H1 (cell line): Measurements from ENCODE around the gene HDAC10. TPM values are rescaled to one million over a fixed set of nuclear protein-coding genes. Genes with fewer than 3 reads are reported as not detected.

Experiments
- ASH2L ChIP-seq: fragments of 200-600, 300-600 bp; sonication (generic); IDR thresholded peaks from one replicate; pipeline ENCODE4 v1.7.1; 2017; ENCODE audit warnings: low read length
- CREB1 ChIP-seq: IDR thresholded peaks from 2 replicates; pipeline ENCODE4 v1.6.1; 2012; ENCODE audit warnings: inconsistent platforms
- EGR1 ChIP-seq: IDR thresholded peaks from 2 replicates; pipeline ENCODE4 v1.6.1; 2011; ENCODE audit warnings: low read depth, low read length, borderline replicate concordance
- FOSL1 ChIP-seq: IDR thresholded peaks from 2 replicates; pipeline ENCODE4 v1.6.1; 2011; ENCODE audit warnings: mild to moderate bottlenecking, low read depth, low read length, moderate library complexity; ENCODE audit not compliant: insufficient read depth
- RBBP5 ChIP-seq: IDR thresholded peaks from 2 replicates; pipeline ENCODE4 v1.7.1; 2012; ENCODE audit warnings: low read depth, mild to moderate bottlenecking, inconsistent platforms, low read length, moderate library complexity, borderline replicate concordance
- TCF12 ChIP-seq: IDR thresholded peaks from 2 replicates; pipeline ENCODE4 v1.6.1; 2011; ENCODE audit warnings: low read depth, mild to moderate bottlenecking, low read length
- YY1 ChIP-seq: IDR thresholded peaks from 2 replicates; pipeline ENCODE4 v1.6.1; 2011; ENCODE audit warnings: low read depth, mild to moderate bottlenecking, low read length
- polyA plus RNA-seq, 7 experiments: library from polyadenylated mRNA; depleted of rRNA in 3 of 7; stranded (reverse) in 5 of 7; unstranded in 2 of 7; fragments of >200 nt in 5 of 7; fragments of 200-250 nt in 2 of 7; gene quantifications; 1 replicate in 5 of 7; 2 replicates in 1 of 7; 4 replicates in 1 of 7; pipeline versions ENCODE4 v1.2.1 to v1.2.3, GENCODE V29; 2011 to 2013; ENCODE audit warnings: missing spikeins in 2 of 7, mixed read lengths in 2 of 7
- total RNA-seq: library from RNA; stranded (reverse); fragmentation: NEBNext Ultra II Directional; extraction: Animal tissue kit (Norgen Biotek cat#: 25700); gene quantifications from 2 replicates; pipeline ENCODE4 v1.2.1, GENCODE V29; 2021
- TF ChIP-seq, protein P1 (sequence below): fragments of 300-600 bp; sonication (generic); IDR thresholded peaks from 2 replicates; pipeline ENCODE4 v1.7.1; 2012; ENCODE audit warnings: low read length, moderate library complexity, mild to moderate bottlenecking, inconsistent platforms; ENCODE audit not compliant: insufficient replicate concordance
- TF ChIP-seq, protein P2 (sequence below): IDR thresholded peaks from 2 replicates; pipeline ENCODE4 v1.6.1; 2012; ENCODE audit warnings: inconsistent platforms
- TF ChIP-seq, protein P3 (sequence below): IDR thresholded peaks from 2 replicates; pipeline ENCODE4 v1.6.1; 2012; ENCODE audit warnings: inconsistent platforms

Gene HDAC10
- total and polyA plus RNA-seq, 2 of the 8 experiments (the other 6 are each of a cell fraction or from before 2014, with no cell fraction given) = 11.2 to 26.4 TPM

DNA sequence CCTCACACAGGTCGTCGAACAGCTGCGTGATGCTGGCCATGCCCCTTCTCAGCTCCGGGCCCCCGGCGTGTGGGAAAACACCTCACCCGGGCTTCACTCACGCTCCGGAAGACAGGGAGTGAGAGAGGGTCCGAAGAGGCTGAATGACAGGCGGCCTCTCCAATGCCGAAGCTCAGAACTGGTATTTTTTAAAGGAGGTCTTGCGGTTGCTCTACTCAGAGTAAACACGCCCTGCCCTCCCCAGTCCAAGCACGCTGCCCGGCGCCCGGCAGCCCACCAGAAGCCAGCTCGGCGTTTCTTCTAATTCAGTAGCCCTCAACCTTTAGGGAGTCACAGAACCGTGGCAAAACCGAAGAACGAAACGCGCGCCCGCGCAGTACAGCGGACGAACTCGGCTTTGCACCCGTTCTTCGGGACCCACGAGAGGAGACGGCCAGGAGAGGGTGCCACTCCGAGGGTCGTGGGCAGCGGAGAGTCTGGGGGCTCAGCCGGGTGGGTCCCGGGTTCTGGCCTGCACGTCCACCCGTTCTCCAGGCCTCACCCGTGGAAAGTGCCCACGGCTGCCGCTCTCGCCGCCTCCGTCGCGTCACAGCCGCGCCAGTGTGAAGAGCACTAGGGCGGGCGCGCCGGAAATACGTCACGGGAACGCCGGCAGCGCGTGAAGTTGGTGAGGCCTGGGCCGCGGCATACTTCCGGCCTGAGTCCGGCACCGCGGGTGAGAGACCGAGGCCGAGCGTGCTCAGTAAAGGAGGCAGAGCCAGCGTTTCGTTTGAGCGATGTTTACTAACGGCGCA, 6.4 kb downstream of the HDAC10 start, which contains the start of gene TUBGCP6 (continued):
- TF ChIP-seq YY1 (no peak), ASH2L (peak; percentile 96), CREB1 (peak; percentile 100), FOSL1 (no peak), TCF12 (no peak), RBBP5 (peak; percentile 82), EGR1 (no peak)
- TF ChIP-seq, protein P1, sequence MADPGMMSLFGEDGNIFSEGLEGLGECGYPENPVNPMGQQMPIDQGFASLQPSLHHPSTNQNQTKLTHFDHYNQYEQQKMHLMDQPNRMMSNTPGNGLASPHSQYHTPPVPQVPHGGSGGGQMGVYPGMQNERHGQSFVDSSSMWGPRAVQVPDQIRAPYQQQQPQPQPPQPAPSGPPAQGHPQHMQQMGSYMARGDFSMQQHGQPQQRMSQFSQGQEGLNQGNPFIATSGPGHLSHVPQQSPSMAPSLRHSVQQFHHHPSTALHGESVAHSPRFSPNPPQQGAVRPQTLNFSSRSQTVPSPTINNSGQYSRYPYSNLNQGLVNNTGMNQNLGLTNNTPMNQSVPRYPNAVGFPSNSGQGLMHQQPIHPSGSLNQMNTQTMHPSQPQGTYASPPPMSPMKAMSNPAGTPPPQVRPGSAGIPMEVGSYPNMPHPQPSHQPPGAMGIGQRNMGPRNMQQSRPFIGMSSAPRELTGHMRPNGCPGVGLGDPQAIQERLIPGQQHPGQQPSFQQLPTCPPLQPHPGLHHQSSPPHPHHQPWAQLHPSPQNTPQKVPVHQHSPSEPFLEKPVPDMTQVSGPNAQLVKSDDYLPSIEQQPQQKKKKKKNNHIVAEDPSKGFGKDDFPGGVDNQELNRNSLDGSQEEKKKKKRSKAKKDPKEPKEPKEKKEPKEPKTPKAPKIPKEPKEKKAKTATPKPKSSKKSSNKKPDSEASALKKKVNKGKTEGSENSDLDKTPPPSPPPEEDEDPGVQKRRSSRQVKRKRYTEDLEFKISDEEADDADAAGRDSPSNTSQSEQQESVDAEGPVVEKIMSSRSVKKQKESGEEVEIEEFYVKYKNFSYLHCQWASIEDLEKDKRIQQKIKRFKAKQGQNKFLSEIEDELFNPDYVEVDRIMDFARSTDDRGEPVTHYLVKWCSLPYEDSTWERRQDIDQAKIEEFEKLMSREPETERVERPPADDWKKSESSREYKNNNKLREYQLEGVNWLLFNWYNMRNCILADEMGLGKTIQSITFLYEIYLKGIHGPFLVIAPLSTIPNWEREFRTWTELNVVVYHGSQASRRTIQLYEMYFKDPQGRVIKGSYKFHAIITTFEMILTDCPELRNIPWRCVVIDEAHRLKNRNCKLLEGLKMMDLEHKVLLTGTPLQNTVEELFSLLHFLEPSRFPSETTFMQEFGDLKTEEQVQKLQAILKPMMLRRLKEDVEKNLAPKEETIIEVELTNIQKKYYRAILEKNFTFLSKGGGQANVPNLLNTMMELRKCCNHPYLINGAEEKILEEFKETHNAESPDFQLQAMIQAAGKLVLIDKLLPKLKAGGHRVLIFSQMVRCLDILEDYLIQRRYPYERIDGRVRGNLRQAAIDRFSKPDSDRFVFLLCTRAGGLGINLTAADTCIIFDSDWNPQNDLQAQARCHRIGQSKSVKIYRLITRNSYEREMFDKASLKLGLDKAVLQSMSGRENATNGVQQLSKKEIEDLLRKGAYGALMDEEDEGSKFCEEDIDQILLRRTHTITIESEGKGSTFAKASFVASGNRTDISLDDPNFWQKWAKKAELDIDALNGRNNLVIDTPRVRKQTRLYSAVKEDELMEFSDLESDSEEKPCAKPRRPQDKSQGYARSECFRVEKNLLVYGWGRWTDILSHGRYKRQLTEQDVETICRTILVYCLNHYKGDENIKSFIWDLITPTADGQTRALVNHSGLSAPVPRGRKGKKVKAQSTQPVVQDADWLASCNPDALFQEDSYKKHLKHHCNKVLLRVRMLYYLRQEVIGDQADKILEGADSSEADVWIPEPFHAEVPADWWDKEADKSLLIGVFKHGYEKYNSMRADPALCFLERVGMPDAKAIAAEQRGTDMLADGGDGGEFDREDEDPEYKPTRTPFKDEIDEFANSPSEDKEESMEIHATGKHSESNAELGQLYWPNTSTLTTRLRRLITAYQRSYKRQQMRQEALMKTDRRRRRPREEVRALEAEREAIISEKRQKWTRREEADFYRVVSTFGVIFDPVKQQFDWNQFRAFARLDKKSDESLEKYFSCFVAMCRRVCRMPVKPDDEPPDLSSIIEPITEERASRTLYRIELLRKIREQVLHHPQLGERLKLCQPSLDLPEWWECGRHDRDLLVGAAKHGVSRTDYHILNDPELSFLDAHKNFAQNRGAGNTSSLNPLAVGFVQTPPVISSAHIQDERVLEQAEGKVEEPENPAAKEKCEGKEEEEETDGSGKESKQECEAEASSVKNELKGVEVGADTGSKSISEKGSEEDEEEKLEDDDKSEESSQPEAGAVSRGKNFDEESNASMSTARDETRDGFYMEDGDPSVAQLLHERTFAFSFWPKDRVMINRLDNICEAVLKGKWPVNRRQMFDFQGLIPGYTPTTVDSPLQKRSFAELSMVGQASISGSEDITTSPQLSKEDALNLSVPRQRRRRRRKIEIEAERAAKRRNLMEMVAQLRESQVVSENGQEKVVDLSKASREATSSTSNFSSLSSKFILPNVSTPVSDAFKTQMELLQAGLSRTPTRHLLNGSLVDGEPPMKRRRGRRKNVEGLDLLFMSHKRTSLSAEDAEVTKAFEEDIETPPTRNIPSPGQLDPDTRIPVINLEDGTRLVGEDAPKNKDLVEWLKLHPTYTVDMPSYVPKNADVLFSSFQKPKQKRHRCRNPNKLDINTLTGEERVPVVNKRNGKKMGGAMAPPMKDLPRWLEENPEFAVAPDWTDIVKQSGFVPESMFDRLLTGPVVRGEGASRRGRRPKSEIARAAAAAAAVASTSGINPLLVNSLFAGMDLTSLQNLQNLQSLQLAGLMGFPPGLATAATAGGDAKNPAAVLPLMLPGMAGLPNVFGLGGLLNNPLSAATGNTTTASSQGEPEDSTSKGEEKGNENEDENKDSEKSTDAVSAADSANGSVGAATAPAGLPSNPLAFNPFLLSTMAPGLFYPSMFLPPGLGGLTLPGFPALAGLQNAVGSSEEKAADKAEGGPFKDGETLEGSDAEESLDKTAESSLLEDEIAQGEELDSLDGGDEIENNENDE = no peak
- TF ChIP-seq, protein P2, sequence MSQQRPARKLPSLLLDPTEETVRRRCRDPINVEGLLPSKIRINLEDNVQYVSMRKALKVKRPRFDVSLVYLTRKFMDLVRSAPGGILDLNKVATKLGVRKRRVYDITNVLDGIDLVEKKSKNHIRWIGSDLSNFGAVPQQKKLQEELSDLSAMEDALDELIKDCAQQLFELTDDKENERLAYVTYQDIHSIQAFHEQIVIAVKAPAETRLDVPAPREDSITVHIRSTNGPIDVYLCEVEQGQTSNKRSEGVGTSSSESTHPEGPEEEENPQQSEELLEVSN = no peak
- TF ChIP-seq, protein P3, sequence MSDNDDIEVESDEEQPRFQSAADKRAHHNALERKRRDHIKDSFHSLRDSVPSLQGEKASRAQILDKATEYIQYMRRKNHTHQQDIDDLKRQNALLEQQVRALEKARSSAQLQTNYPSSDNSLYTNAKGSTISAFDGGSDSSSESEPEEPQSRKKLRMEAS = peak; percentile 74
